Measurements from ENCODE around the gene BCL2L11. TPM values are rescaled to one million over a fixed set of nuclear protein-coding genes. Genes with fewer than 3 reads are reported as not detected.

Gene BCL2L11
- total and polyA plus RNA-seq, 7 donors: 8.3 to 30.0 (median 16.0) TPM

DNA sequence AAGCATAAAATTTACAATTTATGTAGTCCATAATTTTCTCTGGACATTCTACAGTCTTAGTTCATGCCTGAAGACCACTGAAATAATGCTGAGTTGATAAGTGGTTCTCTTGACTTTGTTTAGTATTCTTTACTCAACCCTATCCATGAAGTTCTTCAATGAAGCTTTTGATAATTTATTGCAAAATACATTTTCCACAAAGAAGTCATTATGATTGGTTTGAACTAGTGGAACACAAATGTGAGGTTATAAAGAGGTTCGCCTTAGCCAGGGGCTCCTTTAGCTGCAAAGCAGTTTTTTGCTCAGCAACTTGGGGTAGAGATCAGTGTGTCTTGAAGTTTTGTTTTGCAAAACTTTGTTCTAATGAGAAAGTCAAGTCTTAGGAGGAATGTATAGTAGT lies 5.9 kb downstream of the BCL2L11 start:
- intact Hi-C loops (cut with DNase I): loop anchor here (10.0 kb wide), 1 partner anchor 928 kb away; the partner anchor contains the start of gene TMEM87B
- TF ChIP-seq, protein P1, sequence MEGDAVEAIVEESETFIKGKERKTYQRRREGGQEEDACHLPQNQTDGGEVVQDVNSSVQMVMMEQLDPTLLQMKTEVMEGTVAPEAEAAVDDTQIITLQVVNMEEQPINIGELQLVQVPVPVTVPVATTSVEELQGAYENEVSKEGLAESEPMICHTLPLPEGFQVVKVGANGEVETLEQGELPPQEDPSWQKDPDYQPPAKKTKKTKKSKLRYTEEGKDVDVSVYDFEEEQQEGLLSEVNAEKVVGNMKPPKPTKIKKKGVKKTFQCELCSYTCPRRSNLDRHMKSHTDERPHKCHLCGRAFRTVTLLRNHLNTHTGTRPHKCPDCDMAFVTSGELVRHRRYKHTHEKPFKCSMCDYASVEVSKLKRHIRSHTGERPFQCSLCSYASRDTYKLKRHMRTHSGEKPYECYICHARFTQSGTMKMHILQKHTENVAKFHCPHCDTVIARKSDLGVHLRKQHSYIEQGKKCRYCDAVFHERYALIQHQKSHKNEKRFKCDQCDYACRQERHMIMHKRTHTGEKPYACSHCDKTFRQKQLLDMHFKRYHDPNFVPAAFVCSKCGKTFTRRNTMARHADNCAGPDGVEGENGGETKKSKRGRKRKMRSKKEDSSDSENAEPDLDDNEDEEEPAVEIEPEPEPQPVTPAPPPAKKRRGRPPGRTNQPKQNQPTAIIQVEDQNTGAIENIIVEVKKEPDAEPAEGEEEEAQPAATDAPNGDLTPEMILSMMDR (IDR thresholded peaks at IDR 0.05): no peak
- TF ChIP-seq POLR2A (IDR thresholded peaks at IDR 0.05) (no peak), EP300 (IDR thresholded peaks at IDR 0.05) (no peak), POLR2AphosphoS5 (IDR thresholded peaks at IDR 0.05) (no peak)
- no peak overlapping the region for H3K27ac ChIP-seq

DNA sequence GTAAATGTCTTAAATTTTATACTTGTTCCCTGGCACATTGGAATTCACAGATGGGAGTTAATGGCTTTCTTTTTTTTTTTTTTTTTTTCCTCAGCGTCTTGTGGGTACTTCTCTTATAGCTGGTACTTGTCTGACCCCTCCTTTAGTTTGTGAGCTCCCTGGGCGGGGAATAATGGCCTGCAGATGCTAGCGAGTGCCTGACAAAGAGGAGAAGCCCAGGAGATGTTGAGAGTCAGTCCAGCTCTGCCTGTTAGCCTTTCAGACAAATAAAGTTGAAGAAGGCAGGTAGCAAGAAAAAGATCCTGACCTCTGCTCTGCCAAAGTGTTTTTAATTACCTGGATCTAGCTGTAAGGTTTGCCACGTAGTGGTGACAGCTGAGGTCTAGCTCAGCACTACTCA lies 6.6 kb downstream of the BCL2L11 start:
- TF ChIP-seq POLR2A (IDR thresholded peaks at IDR 0.05): no peak
- TF ChIP-seq, protein P1 (IDR thresholded peaks at IDR 0.05): no peak
- no peak for TF ChIP-seq POLR2AphosphoS5 (IDR thresholded peaks at IDR 0.05)
- no peak for TF ChIP-seq EP300 (IDR thresholded peaks at IDR 0.05)
- 71 to 84% methylated on average over 4 of the region's 4 CpGs for WGBS, 2 donors
- Histone ChIP-seq H3K27ac (no peak overlapping the region), H3K36me3 (peaks cover 0 to 21% (median 2%) of the 10 kb centered on the region in 4 donors), H3K9me3 (no peaks in the 10 kb centered on the region), H3K27me3 (no peaks in the 10 kb centered on the region), H3K4me1 (peaks cover 0 to 8% (median 4%) of the 10 kb centered on the region in 4 donors), H3K4me3 (no peak overlapping the region)
- intact Hi-C loops (cut with DNase I): loop anchor here (10.0 kb wide), 1 partner anchor 927 kb away; the partner anchor contains the start of gene TMEM87B
- no peak for DNase-seq

More for the DNA sequence above, 5.9 kb downstream of the BCL2L11 start:
- DNase-seq: no peak
- Histone ChIP-seq H3K9me3 (no peaks in the 10 kb centered on the region), H3K36me3 (peaks cover 0 to 21% (median 2%) of the 10 kb centered on the region in 4 donors), H3K27me3 (no peaks in the 10 kb centered on the region), H3K4me1 (peaks cover 0 to 15% (median 10%) of the 10 kb centered on the region in 4 donors), H3K4me3 (no peak overlapping the region)
- 89 to 90% methylated on average over 1 of the region's 1 CpG for WGBS, 2 donors

DNA sequence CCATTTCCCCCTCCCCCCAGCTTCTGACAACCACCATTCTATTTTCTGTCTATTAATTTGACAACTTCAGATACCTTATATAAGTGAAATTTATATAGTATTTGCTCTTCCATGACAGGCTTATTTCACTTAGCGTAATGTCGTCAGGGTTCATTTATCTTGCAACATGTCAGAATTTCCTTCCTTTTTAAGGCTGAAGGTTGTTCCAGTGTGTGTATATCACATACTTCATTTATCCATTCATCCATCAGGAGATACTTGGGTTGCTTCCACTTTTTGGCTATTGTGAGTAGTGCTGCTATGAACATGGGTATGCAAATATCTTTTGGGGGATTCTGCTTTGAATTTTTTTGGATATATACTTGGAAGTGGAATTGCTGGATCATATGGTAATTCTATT lies 7.4 kb downstream of the BCL2L11 start:
- WGBS, 2 donors: 89 to 95% methylated on average over 2 of the region's 2 CpGs
- peaks cover 0 to 8% (median 4%) of the 10 kb centered on the region in 4 donors for H3K4me1 ChIP-seq
- no peak for DNase-seq
- TF ChIP-seq EP300 (IDR thresholded peaks at IDR 0.05) (no peak), POLR2AphosphoS5 (IDR thresholded peaks at IDR 0.05) (no peak), POLR2A (IDR thresholded peaks at IDR 0.05) (no peak)
- TF ChIP-seq, protein P1 (IDR thresholded peaks at IDR 0.05): no peak
- peaks cover 0 to 21% (median 2%) of the 10 kb centered on the region in 4 donors for H3K36me3 ChIP-seq
- intact Hi-C loops (cut with DNase I): loop anchor here (10.0 kb wide), 1 partner anchor 927 kb away; the partner anchor contains the start of gene TMEM87B
- no peak overlapping the region for H3K27ac ChIP-seq
- H3K9me3 ChIP-seq: no peaks in the 10 kb centered on the region
- H3K27me3 ChIP-seq: no peaks in the 10 kb centered on the region
- H3K4me3 ChIP-seq: no peak overlapping the region

DNA sequence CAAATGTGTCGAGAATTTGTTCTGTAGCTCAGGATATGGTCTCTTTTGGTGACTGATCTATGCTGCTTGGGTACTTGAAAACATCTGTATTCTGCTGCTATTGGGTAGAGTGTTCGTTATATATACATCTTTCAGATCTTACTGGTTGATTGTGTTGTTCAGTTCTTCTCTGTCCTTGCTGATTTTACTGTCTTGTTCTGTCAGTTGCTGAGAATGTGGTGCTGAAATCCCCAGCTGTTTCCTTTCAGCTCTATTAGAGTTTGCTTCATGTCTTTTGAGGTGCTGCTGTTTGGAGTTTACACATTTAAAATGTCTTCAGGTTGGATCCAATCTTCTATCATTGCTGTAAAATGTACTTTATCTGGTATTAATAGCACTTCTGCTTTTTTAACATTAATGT lies 12.9 kb downstream of the BCL2L11 start:
- WGBS, 2 donors: 78 to 87% methylated on average over 2 of the region's 2 CpGs
- no peak overlapping the region for H3K27ac ChIP-seq
- no peak for DNase-seq
- no peaks in the 10 kb centered on the region for H3K9me3 ChIP-seq
- H3K4me1 ChIP-seq: no peaks in the 10 kb centered on the region
- no peaks in the 10 kb centered on the region for H3K36me3 ChIP-seq
- H3K27me3 ChIP-seq: no peaks in the 10 kb centered on the region
- intact Hi-C loops (cut with DNase I): no loop called here
- H3K4me3 ChIP-seq: no peak overlapping the region
- no peak for TF ChIP-seq POLR2A (IDR thresholded peaks at IDR 0.05)
- TF ChIP-seq POLR2AphosphoS5 (IDR thresholded peaks at IDR 0.05): no peak
- TF ChIP-seq, protein P1 (IDR thresholded peaks at IDR 0.05): no peak
- TF ChIP-seq EP300 (IDR thresholded peaks at IDR 0.05): no peak

DNA sequence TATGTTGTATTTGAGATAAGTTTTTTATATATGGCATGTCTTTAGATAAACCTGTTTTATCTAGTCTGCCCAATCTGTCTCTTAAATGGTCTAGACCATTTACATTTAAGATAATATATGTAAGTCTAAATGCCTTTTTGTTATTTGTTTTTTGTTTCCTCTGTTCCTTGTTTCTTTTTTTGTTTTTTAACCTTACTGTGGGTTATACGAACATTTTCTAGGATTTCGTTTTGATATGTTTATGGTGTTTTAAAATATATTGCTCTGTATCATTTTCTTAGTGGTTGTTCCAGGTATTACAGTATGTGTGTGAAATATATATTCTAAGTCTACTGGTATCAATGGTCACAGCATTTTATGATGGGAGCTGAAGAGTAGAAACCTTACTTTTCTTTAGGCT lies 13.3 kb downstream of the BCL2L11 start:
- WGBS, 2 donors: 73 to 94% methylated on average over 2 of the region's 2 CpGs
- no peak overlapping the region for H3K4me3 ChIP-seq
- H3K27ac ChIP-seq: no peak overlapping the region
- no peaks in the 10 kb centered on the region for H3K27me3 ChIP-seq
- intact Hi-C loops (cut with DNase I): no loop called here
- no peaks in the 10 kb centered on the region for H3K4me1 ChIP-seq
- no peaks in the 10 kb centered on the region for H3K36me3 ChIP-seq
- DNase-seq: no peak
- H3K9me3 ChIP-seq: no peaks in the 10 kb centered on the region
- TF ChIP-seq EP300 (IDR thresholded peaks at IDR 0.05) (no peak), POLR2A (IDR thresholded peaks at IDR 0.05) (no peak), POLR2AphosphoS5 (IDR thresholded peaks at IDR 0.05) (no peak)
- TF ChIP-seq, protein P1 (IDR thresholded peaks at IDR 0.05): no peak

Measured in sigmoid colon (tissue), 7 donors.